GM12878 (cell line): ENCODE results near the gene CSDE1. TPM values are rescaled to one million over a fixed set of nuclear protein-coding genes. Genes with fewer than 3 reads are reported as not detected.

Source experiments
- ATF7 ChIP-seq: fragments of 450-650 bp; IDR thresholded peaks from 2 replicates; pipeline ENCODE4 v1.6.1; 2016; ENCODE audit warnings: low read depth, mild to moderate bottlenecking
- BMI1 ChIP-seq: fragments of 450-650 bp; IDR thresholded peaks from 2 replicates; pipeline ENCODE4 v1.6.1; 2016; ENCODE audit warnings: mild to moderate bottlenecking, moderate library complexity, borderline replicate concordance
- CHD2 ChIP-seq: IDR thresholded peaks from 2 replicates; pipeline ENCODE4 v1.6.1; 2011; ENCODE audit warnings: low read depth, low read length, improper control_type of control experiment, borderline replicate concordance
- EGR1 ChIP-seq, 2 experiments: IDR thresholded peaks; 1 replicate in 1 of 2; 2 replicates in 1 of 2; pipeline ENCODE4 v1.6.1; 2011 to 2012; ENCODE audit warnings: low read depth in 2 of 2, low read length in 2 of 2, borderline replicate concordance in 1 of 2, mild to moderate bottlenecking in 1 of 2, moderate library complexity in 1 of 2
- EZH2 ChIP-seq: IDR thresholded peaks from 2 replicates; pipeline ENCODE4 v1.6.1; 2012; ENCODE audit warnings: low read depth, mild to moderate bottlenecking, control low read depth, inconsistent platforms, low read length, borderline replicate concordance; ENCODE audit not compliant: control insufficient read depth
- GABPA ChIP-seq: IDR thresholded peaks from 2 replicates; pipeline ENCODE4 v1.6.1; 2014; ENCODE audit warnings: antibody characterized with exemption, low read depth, mild to moderate bottlenecking, inconsistent platforms
- HDAC6 ChIP-seq: fragments of 200-600 bp; sonication (generic); IDR thresholded peaks from one replicate; pipeline ENCODE4 v1.8.0; 2017; ENCODE audit warnings: antibody characterized with exemption; ENCODE audit not compliant: unreplicated experiment
- IKZF2 ChIP-seq, 2 experiments: fragments of 450-650 bp; IDR thresholded peaks; 2 replicates each; pipeline ENCODE4 v1.6.1; 2017; ENCODE audit warnings: mild to moderate bottlenecking in 2 of 2, moderate library complexity in 2 of 2
- KAT2A ChIP-seq: conservative IDR thresholded peaks from 2 replicates; pipeline ENCODE4 v1.6.1; 2011; ENCODE audit warnings: low read depth, low read length; ENCODE audit not compliant: control insufficient read depth
- LARP7 ChIP-seq: fragments of 450-650 bp; IDR thresholded peaks from 2 replicates; pipeline ENCODE4 v1.6.1; 2017; ENCODE audit warnings: mild to moderate bottlenecking
- MYC ChIP-seq: IDR thresholded peaks from 2 replicates; pipeline ENCODE4 v1.6.1; 2011; ENCODE audit warnings: mild to moderate bottlenecking, low read length, moderate library complexity, inconsistent platforms; ENCODE audit not compliant: insufficient read depth, insufficient replicate concordance, insufficient read length, severe bottlenecking
- NFXL1 ChIP-seq: fragments of 450-650 bp; IDR thresholded peaks from 2 replicates; pipeline ENCODE4 v1.6.1; 2017; ENCODE audit warnings: antibody characterized with exemption, mild to moderate bottlenecking, borderline replicate concordance
- PAX8 ChIP-seq: fragments of 450-650 bp; IDR thresholded peaks from 2 replicates; pipeline ENCODE4 v1.6.1; 2017; ENCODE audit warnings: mild to moderate bottlenecking, moderate library complexity
- POLR2AphosphoS2 ChIP-seq: IDR thresholded peaks from 2 replicates; pipeline ENCODE4 v1.6.1; 2011; ENCODE audit warnings: low read depth, mild to moderate bottlenecking, low read length, improper control_type of control experiment, moderate library complexity
- POLR2AphosphoS5 ChIP-seq: IDR thresholded peaks from 2 replicates; pipeline ENCODE4 v1.6.1; 2011; ENCODE audit warnings: mild to moderate bottlenecking, low read length, inconsistent platforms
- SUZ12 ChIP-seq: fragments of 200-600 bp; sonication (generic); IDR thresholded peaks from one replicate; pipeline ENCODE4 v1.6.1; 2018; ENCODE audit warnings: antibody characterized with exemption, mild to moderate bottlenecking; ENCODE audit not compliant: unreplicated experiment
- ZBED1 ChIP-seq: IDR thresholded peaks from 2 replicates; pipeline ENCODE4 v1.6.1; 2016; ENCODE audit warnings: borderline replicate concordance
- ZNF274 ChIP-seq: IDR thresholded peaks from one replicate; pipeline ENCODE4 v1.8.0; 2011; ENCODE audit not compliant: insufficient read length, insufficient read depth
- polyA plus RNA-seq, 11 experiments: library from polyadenylated mRNA; depleted of rRNA in 4 of 11; unstranded in 6 of 11; stranded (reverse) in 5 of 11; fragments of >200 nt; fragmentation: Nextera tagmentation in 4 of 11; fragmentation: Illumina TruSeq in 1 of 11; extraction: Ambion mirVana in 4 of 11; extraction: Trizol in 1 of 11; gene quantifications; 1 replicate in 1 of 11; 2 replicates in 10 of 11; pipeline versions ENCODE4 v1.2.1 to v1.2.3, GENCODE V29; 2011 to 2016; ENCODE audit warnings: inconsistent platforms in 2 of 11, missing spikeins in 2 of 11, low read depth in 1 of 11
- total RNA-seq, 4 experiments: library from RNA; depleted of rRNA in 3 of 4; stranded (reverse); fragments of >200 nt in 3 of 4; fragmentation: Illumina TruSeq in 1 of 4; extraction: Trizol in 1 of 4; gene quantifications; 2 replicates each; pipeline versions ENCODE4 v1.2.1 to v1.2.3, GENCODE V29; 2013 to 2021
- TF ChIP-seq, protein P1 (sequence below): IDR thresholded peaks from 2 replicates; pipeline ENCODE4 v1.6.1; 2012; ENCODE audit warnings: low read depth, low read length, improper control_type of control experiment
- TF ChIP-seq, protein P2 (sequence below): fragments of 450-650 bp; IDR thresholded peaks from 2 replicates; pipeline ENCODE4 v1.6.1; 2017; ENCODE audit warnings: borderline replicate concordance
- TF ChIP-seq, protein P3 (sequence below): fragments of 450-650 bp; IDR thresholded peaks from 2 replicates; pipeline ENCODE4 v1.6.1; 2017; ENCODE audit warnings: antibody characterized with exemption, mild to moderate bottlenecking, moderate library complexity
- TF ChIP-seq, protein P4 (sequence below): fragments of 450-650 bp; IDR thresholded peaks from 2 replicates; pipeline ENCODE4 v1.6.1; 2018; ENCODE audit warnings: mild to moderate bottlenecking, low read depth, moderate library complexity; ENCODE audit not compliant: partially characterized antibody

Gene CSDE1
- total and polyA plus RNA-seq, 10 of the 15 experiments (the other 5 are each of a cell fraction or from before 2014, with no cell fraction given), result 130 to 390 (median 246) TPM

DNA sequence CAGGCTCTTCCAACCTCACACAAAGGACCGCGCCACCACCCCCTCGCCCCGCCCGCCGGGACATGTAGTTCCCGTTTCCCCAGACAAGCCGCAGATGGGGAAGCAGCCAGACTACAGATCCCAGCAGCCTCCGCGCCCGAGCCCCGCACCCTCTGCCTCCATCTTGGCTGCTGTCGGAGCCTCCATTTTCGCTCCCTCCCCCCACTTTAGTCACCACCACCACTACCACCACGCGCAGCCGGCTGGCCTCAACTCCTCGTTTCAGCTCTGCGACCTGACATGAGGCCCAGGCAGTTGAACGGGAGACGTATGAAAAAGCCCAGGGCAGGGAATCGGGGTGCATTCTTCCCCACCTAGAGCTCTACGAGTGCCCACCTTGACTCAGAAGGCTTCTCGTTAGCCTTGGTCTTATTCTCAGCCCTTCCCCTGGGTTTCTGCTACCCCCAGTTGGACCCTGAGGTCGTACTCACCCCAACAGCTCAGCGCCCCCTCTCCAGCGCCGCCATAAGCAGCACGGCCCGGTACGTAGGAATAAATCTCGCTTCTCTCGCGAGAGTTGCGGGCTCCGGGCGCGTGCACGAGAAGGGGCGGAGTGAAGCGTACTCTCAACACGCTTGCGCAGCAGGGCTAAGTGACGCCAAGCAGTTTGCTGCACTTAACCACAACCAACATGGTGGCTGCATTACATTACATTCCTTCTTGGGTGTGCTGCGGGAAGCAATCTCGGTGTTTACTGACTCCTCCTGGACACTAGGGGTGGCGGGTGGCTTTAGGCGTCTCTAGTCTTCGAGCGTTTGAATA lies at the start of gene CSDE1 (continued):
- no peak for TF ChIP-seq SUZ12
- no peak for TF ChIP-seq GABPA
- TF ChIP-seq BMI1, result no peak
- TF ChIP-seq, protein P1, sequence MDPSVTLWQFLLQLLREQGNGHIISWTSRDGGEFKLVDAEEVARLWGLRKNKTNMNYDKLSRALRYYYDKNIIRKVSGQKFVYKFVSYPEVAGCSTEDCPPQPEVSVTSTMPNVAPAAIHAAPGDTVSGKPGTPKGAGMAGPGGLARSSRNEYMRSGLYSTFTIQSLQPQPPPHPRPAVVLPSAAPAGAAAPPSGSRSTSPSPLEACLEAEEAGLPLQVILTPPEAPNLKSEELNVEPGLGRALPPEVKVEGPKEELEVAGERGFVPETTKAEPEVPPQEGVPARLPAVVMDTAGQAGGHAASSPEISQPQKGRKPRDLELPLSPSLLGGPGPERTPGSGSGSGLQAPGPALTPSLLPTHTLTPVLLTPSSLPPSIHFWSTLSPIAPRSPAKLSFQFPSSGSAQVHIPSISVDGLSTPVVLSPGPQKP, result no peak; the same call in 1 of the 2 replicates
- TF ChIP-seq ZNF274, result no peak
- TF ChIP-seq NFXL1, result no peak
- peak; percentile 76; the same call in 1 of the 2 replicates for TF ChIP-seq LARP7
- TF ChIP-seq PAX8, result peak; percentile 27; the same call in 1 of the 2 replicates
- peak; percentile 31; the same call in 1 of the 2 replicates for TF ChIP-seq ZBED1
- TF ChIP-seq, protein P2, sequence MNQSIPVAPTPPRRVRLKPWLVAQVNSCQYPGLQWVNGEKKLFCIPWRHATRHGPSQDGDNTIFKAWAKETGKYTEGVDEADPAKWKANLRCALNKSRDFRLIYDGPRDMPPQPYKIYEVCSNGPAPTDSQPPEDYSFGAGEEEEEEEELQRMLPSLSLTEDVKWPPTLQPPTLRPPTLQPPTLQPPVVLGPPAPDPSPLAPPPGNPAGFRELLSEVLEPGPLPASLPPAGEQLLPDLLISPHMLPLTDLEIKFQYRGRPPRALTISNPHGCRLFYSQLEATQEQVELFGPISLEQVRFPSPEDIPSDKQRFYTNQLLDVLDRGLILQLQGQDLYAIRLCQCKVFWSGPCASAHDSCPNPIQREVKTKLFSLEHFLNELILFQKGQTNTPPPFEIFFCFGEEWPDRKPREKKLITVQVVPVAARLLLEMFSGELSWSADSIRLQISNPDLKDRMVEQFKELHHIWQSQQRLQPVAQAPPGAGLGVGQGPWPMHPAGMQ, result peak; percentile 79
- TF ChIP-seq EGR1 (IDR thresholded peaks at IDR 0.05; ENCODE audit: borderline replicate concordance in 1 of 2, low read depth in 2 of 2, low read length in 2 of 2), result peak in 1 of 2 experiments; percentile 31; a peak in 1 of 3 replicates
- TF ChIP-seq, protein P3, sequence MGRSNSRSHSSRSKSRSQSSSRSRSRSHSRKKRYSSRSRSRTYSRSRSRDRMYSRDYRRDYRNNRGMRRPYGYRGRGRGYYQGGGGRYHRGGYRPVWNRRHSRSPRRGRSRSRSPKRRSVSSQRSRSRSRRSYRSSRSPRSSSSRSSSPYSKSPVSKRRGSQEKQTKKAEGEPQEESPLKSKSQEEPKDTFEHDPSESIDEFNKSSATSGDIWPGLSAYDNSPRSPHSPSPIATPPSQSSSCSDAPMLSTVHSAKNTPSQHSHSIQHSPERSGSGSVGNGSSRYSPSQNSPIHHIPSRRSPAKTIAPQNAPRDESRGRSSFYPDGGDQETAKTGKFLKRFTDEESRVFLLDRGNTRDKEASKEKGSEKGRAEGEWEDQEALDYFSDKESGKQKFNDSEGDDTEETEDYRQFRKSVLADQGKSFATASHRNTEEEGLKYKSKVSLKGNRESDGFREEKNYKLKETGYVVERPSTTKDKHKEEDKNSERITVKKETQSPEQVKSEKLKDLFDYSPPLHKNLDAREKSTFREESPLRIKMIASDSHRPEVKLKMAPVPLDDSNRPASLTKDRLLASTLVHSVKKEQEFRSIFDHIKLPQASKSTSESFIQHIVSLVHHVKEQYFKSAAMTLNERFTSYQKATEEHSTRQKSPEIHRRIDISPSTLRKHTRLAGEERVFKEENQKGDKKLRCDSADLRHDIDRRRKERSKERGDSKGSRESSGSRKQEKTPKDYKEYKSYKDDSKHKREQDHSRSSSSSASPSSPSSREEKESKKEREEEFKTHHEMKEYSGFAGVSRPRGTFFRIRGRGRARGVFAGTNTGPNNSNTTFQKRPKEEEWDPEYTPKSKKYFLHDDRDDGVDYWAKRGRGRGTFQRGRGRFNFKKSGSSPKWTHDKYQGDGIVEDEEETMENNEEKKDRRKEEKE, result no peak
- peak; percentile 99 for TF ChIP-seq CHD2
- no peak for TF ChIP-seq MYC
- TF ChIP-seq, protein P4, sequence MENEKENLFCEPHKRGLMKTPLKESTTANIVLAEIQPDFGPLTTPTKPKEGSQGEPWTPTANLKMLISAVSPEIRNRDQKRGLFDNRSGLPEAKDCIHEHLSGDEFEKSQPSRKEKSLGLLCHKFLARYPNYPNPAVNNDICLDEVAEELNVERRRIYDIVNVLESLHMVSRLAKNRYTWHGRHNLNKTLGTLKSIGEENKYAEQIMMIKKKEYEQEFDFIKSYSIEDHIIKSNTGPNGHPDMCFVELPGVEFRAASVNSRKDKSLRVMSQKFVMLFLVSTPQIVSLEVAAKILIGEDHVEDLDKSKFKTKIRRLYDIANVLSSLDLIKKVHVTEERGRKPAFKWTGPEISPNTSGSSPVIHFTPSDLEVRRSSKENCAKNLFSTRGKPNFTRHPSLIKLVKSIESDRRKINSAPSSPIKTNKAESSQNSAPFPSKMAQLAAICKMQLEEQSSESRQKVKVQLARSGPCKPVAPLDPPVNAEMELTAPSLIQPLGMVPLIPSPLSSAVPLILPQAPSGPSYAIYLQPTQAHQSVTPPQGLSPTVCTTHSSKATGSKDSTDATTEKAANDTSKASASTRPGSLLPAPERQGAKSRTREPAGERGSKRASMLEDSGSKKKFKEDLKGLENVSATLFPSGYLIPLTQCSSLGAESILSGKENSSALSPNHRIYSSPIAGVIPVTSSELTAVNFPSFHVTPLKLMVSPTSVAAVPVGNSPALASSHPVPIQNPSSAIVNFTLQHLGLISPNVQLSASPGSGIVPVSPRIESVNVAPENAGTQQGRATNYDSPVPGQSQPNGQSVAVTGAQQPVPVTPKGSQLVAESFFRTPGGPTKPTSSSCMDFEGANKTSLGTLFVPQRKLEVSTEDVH, result peak; percentile 50
- no peak for TF ChIP-seq KAT2A
- no peak for TF ChIP-seq IKZF2 (IDR thresholded peaks at IDR 0.05)
- TF ChIP-seq ATF7, result peak; percentile 72
- TF ChIP-seq POLR2AphosphoS2, result no peak
- peak; percentile 99 for TF ChIP-seq POLR2AphosphoS5
- no peak for TF ChIP-seq EZH2
- TF ChIP-seq HDAC6, result peak; percentile 74
